Activated CD4-positive, CD25-positive, alpha-beta regulatory T cell treated with anti-CD3 and anti-CD28 coated beads, Interleukin-2, amount 50 U/mL, for 16 hours (primary cell): Measurements from ENCODE around the gene RRBP1.

Source experiments
- DNase-seq: peaks from one replicate; pipeline ENCODE4 v3.0.0-alpha.2; 2020; ENCODE audit warnings: low read depth, low spot score

Gene RRBP1

DNA sequence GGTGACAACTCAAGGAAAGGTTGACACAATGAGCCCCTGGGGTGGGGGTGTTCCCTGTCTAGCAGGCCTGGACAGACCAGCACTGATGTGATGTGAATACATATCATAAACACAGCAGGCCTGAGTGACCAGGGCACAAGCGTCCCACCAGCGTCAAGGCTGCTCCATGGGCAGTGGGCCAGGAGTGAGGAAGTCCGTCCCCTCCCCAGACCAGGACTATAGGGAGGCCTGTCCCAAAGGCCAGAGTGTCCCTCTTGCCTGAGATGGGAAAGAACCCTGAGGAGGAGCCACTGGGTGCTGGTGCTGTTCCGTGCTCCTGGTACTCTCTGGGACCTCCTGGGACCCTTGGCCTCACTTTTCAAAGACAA, 44.6 kb downstream of the RRBP1 start:
- no peak for DNase-seq

DNA sequence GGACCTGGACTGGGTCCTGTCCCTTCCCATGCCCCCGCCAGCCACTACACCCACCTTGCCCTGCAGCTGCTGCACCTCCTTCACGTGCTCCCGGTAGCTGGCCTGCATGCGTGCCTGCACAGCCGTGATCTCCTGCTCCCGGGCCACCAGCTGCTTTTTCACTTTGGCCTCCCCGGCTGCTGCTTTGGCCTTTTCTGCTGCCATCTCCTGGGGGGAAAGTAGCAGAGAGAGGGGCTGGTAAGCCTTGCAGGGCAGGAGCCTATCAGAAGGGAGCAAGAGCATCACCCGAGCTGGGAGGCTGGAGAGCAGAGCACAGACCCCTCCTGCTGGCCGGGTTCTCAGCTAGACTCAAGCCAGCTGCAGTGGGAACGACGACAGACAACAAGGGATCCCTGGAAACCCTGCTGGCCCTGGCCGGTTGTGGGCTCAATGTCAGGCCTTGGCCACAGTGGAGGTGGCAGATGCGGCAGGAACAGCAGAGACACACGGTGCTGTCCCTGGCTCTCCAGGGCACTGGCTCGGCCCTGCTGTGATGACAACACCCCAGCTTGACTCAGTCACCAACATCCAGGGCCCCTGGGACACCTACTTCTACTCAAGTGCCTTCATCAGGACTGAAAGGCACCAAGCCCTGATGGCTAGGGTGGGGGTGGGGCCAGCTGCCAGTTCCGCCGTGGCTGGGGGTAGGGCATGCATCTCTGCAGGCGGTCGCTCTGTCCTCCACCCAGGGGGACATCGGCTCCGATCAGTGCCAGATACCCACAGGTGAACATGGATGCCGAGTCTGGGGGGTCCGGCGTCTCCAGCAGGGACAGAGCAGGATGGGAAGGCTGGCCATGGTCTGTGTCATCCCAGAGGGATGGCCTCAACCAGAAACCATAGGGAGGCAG, 45.3 kb downstream of the RRBP1 start:
- no peak for DNase-seq

DNA sequence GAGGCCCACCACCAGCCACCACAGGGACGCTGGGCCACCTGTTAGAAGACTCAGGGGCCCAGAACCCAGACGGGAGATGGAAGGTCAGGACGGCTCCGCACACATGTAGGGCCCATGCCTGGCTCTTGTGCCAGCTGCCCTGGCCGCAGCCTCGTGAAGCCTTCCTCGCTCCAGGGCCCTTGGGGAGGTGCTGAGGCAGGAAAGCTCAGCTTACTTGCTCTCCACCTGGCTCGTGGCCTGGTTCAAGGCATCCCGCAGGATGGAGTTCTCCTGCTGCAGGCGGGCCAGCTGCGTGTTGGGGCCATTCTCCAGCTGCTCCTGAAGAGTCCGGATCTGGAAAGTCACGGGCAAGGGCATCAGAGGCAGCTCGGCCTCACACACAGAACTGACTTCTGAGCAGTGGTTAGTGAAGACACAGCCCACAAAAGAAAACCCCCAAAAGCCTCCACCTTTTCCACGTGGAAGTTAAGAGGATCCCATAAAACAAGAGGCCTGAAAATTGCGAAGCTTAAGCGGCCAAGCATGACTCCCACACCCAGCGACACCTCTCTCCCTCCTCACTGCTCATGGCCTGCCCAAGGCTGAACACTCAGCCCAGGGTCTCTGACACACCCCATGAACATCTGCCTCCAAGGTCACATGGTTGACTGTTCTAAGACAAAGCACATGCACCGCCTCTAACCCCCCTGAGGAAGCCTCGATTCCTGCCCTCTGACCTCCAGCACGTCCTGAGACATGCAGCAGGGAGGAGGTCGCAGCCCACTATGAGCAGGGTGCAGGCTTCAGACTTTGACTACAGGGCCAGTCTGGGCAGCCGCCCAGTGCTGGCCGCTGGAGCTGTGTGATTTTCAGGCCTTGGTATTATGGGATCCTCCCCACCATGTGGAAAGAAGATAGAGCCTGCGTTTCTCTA, 46.5 kb downstream of the RRBP1 start:
- no peak for DNase-seq

DNA sequence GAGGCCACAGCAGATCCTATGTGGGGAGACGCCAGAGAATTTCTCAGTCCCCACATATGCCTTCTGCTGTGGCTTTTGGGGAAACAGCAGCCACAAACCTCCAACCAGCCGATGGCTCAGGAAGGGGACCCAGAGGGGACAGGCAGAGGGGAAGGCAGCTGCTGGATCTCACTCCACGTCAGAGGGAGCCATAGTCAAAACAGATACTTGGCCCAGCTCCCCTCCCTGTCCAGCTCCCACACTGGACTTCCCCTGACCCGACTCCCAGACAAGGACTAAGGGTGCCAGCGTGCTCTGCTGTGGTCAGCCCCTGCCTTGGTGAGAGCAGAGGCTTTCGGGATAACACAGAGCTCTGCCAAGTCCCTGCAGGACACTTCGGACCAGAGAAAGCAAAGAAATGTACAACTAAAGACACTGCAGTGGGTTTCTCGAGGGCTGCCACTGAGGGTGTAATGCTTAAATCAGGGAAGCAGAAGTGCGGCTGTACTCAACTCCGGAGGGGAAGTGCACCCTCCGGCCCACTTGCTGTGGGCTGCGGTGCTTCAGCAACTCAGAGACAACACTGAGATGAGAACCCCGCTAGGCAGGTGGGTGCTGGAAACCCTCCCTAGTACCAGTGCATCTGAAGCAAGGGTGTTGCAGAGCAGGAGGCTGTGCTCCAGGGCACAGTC, 47.2 kb downstream of the RRBP1 start:
- DNase-seq, result no peak

DNA sequence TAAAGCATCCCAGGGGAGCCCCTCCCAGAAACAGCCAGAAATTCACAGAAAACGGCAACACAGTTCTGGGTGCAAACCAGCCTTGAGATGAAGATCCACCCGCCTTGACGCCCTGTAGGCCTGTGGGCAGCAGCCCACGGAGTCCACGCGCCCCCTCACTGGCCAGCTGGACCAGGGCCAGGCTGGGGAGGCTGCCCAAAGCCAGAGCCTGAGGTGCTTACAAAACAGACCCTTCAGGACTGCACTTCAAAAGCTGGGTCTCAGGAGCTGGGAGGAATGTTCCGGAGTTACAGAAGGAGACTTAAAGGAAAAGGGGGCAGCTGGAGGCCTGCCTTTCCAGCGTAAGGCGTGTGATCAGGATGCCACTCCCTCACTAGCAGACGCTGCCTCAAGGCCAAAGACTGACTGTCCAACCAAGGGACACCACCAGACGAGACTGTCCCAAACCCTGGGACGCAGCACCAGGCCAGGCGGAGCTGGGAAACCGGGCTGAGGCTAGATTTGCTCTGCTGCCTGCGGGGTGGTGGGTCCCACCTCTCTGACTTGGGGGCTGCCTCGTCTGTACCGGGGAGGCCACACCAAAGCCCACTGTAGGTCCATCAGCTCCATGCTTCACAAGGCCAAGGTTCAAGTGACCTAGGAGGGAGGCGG, 48.1 kb downstream of the RRBP1 start:
- no peak for DNase-seq

DNA sequence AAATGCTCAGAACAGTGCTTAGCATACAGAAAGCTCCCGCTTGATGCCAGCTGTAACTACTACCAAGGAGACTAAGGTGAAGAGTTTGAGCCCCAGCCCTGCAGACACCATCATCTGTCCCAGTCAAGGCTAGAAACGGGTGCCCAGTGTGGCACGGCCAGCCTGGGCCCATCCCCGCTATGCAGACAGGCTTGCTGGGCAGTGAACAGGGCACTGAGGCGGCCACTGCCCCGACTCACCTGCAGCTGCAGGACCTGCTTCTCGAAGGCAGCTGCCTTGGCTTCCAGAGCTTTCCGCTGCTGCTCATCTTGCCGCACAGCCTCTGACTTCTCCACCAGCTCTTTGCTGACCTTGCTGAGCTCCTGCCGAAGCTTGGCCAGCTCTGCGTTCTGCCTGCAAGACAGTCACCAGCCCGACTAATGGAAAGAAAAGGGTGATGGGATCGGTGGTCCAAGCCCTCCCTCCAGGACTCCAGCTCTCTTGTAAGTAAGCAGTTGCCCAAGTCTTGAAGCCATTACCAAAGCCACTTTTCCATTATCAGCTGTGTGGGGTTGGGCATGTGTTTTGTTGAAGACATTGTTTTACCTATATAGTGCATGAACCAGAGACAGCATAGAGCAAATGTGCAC, 48.7 kb downstream of the RRBP1 start:
- no peak for DNase-seq

DNA sequence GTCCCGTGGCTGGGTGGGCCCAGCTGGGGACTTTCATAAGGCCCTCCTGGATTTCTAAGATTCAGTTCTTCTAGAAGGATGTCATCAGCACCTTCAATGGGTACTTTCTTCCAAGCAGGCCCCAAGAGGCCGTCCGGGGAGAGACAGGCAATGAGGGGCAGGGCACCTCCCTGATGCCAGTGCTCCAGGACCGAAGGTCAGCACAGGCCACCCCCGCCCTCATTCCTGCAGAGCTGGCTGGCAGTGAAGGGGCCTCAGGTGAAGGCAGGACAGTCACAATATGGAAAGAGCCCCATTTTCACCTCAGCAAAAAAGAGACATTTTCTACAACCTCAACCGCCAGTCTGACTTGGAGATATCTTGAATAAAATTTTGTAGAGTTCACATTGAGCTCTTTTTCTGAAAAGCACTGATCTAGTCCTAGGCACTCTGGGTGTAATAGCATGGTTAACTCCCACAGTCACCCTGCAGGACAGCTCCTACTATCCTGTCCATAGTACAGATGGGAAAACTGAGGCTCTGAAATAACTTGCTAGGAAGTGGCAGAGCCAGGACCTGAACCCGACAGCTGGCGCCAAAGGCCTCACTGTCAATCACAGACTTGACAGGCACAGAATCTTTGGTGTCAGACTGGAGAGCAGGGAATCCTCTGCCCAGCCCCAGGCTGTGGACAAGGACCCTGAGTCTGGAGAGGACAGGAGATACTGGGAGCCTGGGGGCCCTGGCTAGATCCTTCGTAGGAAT, 50.3 kb downstream of the RRBP1 start:
- DNase-seq, result no peak

DNA sequence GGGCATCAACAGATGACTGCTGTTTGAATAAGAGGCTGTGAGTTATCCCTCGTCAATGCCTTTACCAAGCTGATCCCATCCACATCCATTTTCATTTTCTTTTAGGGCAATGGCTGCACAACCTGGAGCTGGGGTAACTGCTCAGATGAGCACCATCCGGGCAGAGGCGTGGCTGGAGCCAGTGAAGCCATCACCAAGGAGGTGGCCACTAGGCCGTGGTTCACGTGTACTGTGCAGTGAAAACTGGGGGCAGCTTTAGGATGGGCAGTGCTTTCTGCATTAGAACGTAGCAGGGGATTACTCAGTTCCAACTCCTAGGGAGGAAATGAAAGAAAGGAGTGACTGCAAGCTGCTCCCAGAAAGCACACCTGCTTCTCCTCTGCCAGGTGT, 51.2 kb downstream of the RRBP1 start:
- no peak for DNase-seq

DNA sequence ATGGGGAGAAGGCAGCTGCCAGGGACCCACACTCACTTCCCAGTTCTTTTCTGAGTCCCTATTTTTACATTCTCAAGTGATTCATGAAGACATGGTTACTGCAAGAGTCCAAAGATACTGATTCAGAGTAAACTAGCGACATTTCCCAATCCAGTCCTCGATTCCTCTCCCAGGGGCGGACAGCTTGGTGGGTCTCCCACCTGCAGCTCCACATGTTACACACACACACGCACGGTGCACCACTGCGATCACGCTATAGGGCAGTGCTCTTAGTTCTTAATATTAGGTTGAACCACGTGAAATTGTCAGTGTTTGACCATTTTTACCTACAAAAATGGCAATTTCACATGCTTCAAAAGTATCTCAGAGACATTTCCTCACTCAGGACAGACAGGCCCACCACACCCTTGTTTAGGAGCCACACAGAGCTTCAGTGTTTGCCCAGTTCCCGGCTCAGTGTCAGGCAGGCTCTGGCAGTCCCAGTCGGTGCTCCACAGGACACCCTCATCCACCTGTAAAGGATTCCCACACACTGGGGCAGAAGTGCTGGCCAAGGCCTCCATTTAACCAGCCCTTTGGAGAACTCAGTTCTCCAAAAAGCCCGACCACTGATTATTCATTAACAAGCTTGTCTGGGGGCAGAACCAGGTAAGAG, 51.8 kb downstream of the RRBP1 start:
- no peak for DNase-seq

DNA sequence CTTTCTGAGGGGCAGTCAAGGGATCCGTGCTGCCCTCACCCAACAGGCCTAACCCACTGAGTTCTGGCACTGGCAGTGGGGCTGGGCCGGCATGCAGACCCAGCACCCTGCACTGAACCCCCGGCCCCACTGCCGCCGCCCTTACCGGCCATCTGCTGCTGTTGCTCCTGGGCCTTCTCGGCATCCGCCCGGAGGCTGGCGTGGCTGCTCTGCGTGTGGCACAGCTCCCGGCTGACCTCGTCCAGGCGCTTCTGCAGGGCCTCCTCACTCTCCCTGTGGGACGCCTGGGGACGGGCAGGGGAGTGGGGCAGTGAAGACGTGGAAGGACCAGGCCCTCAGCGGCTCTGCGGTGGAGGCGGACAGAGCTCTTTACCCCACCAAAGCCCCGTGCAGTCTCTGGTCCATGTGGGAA, 52.4 kb downstream of the RRBP1 start:
- DNase-seq, result no peak

DNA sequence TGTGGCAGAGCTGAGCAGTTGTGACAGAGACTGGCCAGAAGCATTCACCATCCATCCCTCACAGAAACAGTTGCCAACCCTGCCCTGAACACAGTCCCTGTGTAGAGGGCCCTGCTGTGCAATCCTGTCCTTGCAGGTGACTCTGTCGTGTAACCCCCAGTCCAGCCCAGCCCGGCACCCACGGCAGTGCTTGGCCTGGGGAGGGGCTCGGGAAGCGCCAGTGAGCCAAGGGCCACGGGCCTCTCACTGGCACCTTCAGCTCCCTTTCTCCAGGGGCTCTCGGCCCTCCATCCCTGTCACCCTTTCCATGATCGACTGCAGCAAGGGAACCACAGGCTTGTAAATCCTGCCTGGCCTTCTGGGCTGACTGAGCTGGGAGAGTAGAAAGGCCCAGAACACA, 53.0 kb downstream of the RRBP1 start:
- DNase-seq, result no peak

DNA sequence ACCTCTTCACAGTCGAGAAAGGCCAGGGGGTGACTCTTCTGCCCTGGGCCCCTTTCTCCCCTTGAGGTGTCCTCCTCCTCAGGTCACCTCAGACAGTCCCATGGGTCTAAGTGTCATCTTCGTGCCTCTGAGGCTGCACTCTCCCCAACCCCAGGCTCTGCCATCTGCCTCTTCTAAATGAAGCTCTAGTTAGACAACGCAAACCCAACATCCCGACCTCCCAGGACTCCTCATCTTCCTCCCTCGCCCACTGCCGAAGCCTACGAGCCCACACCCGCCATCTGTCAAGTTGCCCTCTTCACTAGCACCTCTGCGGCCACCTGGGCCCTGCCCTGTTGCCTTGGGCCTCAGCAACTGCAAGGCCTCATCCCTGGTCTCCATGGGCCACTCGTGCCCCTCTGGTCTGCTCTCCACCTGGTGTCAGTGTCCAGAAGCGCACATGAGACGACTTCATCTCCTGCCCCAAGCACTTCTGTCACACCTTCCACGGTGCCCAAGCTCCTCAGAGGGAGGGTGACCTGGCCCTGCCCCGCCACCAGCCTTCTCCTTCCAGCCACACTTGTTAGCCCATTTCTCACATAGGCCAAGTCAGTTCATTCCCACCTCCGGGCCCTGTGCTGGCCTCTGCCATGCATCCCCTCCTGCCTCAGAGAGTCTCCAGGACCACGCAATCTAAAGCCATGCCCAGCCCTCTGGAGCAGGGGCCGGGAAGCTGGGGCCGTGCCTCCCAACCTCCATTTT, 53.8 kb downstream of the RRBP1 start:
- no peak for DNase-seq

DNA sequence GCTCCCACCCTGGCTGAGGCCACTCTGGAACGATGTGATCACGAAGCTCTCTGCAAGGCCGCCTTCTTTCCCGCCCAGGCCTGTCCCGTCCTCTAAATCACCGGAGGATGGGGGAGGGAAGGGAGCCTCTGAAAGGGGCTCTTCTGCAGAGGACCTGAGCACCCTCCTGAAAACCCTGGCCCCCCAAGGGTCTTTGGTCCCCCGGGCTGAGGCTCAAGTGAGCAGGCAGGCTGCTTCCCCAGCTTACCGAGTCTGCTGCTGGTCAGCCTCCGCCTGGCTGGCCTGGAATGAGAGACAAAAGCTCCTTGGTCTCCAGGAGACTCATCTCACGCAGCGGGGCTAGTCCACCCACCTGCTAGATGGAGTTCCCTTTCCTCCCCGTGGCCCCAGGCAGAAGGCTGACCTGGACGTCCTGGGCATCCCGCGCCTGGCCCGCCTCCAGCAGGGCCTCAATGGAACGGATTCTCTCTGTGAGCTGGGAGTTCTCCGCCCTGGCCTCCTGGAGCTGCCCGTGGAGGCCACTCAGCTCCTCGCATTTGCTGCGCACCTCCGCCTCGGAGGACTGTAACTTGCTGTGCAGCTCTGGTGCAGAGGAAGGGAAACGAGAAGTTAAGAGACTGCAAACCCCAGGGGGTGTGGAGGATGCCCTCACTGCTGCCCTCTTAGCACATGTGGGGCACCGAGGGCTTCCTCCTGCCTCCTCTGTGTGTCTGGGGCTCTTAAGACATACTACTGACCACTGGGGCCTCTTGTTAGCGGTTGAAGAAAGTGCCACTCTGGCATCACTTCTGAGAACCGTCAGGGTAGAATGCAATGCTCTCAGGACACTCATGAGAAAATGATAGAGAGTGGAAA, 54.7 kb downstream of the RRBP1 start:
- DNase-seq, result no peak

DNA sequence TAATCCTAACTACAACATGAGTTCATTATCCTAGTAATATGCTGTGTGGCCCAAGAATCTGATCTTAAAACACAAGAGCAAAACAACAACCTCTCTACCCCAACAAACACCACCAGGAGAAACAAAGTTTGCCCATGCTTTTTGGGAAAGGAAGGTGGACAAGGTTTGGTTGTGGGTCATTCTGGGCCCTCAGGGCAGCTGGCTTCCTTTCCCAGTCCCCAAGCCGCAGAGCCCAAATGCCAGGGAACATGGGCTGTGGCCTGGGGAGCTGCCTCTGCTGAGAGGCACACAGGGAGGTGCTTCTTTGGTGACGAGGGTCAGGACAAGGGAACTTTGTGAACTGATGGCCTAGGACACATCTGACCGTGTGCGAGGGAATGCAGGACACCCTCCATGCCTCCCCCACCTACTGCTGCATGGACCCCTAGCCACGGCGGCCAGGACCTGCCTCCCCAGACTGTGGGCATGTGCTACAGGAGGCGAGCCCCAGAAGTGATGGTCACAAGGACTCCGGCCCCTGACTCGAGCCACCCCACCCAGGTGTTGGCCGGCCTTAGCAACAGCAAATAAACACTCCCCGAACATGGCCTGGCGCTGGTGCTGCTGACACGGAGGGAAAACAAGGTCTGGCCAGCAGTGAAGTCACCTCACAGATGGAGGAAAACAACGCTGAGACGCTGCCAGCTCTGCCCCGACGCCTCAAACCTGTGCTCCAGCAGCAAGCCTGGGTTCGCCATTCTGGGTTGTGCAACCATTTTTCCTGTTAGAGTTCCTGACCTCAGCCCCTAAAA, 55.6 kb downstream of the RRBP1 start:
- DNase-seq, result no peak

DNA sequence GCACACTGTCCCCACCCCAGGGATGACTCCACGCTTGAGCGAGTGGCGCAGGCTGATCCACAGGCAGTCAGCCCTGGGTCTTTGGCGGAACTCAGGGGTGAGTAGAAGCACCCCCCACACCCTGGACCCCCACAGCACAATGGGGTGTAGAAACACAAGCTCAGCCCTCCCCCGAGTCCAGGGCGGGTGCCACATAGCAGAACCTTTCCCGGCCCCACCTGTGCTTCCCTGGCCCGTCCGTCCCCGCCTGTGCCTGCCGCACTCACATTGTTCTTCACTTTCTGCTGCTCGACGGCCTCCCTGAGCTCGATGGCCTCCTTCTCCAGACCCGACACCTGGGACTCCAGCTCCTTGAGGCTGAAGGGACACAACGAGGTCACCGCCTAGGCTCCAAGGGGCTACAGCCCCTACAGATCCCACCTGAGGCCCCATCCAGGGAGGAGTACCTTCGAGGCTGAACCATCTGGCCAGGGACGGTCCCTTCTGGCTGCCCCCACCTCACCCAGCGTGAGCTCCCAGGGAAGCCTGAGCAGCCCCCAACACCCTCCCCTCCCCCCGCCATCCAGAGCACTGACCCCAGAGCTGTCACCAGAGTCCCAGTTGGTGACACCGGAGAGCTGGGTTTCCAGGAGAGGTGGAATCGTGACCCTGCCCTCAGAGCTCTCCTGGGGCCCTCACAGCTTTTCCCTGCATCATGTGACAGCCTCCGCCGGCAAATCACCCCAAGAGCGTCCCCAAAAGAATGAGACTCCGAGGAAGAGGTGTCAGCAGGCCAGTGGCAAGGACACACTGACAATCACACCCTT, 56.6 kb downstream of the RRBP1 start:
- no peak for DNase-seq

DNA sequence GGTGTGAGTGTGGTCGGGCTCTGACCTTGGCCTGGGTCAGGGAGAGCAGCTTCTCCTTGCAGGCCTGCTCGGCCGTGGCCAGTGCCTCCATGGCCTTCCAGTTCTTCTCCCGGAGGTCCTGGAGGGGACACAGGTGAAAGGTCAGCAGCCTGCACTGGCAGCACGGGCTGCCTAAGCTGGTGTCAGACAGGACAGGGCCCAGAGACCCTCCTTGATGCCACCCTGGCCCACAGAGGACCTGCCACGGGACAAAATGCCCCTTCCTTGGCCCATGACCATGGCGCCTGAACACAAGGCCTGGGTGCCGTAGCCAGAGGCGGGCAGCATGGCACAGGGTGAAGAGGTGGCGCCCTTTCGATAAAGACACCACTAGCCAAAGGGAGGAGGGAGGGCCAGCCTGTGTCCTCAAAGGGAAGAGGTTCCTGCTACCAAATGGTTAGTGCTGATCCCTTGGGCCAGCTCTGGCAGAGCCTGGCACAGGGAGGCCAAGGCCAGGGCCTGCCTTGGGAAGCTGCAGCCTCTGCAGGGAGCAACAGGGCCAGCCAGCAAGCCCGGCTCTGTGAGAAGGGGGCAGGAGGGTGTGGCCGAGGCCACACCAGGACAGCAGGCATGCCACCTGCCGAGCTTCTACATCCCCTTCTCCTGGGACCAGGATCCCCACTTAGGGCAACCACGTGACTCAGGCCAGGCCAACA, 57.3 kb downstream of the RRBP1 start:
- DNase-seq, result no peak
